ENCODE results near the gene CRADD. TPM values are rescaled to one million over a fixed set of nuclear protein-coding genes. Genes with fewer than 3 reads are reported as not detected.
"Not testable (repeated sequence)": the region's sequence is repeated elsewhere in the genome, so short reads cannot be mapped to it uniquely, and the experiment has no call there.

Gene CRADD
- polyA plus RNA-seq, 3 donors, result 10.9 to 14.6 (median 13.0) TPM

GRCh38 chr12:93860668-93861373, 183.6 kb downstream of the CRADD start:
- WGBS, 3 donors, result 84 to 92% (median 86%) methylated on average over 7 of the region's 7 CpGs
- no peak overlapping the region for H3K27ac ChIP-seq (ENCODE audit: low read depth, low read length)

GRCh38 chr12:93862424-93862823, 185.2 kb downstream of the CRADD start:
- 97 to 100% (median 100%) methylated on average over 1 of the region's 1 CpG for WGBS, 3 donors
- H3K27ac ChIP-seq (ENCODE audit: low read depth, low read length), result no peak overlapping the region

GRCh38 chr12:93865751-93866150, 188.6 kb downstream of the CRADD start:
- 90 to 95% (median 95%) methylated on average over 1 of the region's 1 CpG for WGBS, 3 donors

GRCh38 chr12:93868771-93869170, 191.6 kb downstream of the CRADD start:
- no peak overlapping the region for H3K27ac ChIP-seq (ENCODE audit: low read depth, low read length)

More at GRCh38 chr12:93865751-93866150, 188.6 kb downstream of the CRADD start:
- no peak overlapping the region for H3K27ac ChIP-seq (ENCODE audit: low read depth, low read length)

- no peak overlapping the region for H3K27ac ChIP-seq (ENCODE audit: low read depth, low read length)
- WGBS, 3 donors, result 79 to 83% (median 80%) methylated on average over 7 of the region's 7 CpGs
These were observed 193.0 kb downstream of the CRADD start for GRCh38 chr12:93870020-93870795.

GRCh38 chr12:93871566-93871965, 194.4 kb downstream of the CRADD start:
- H3K27ac ChIP-seq (ENCODE audit: low read depth, low read length), result not testable (repeated sequence)
- 65 to 86% (median 78%) methylated on average over 1 of the region's 1 CpG for WGBS, 3 donors

GRCh38 chr12:93873561-93873960, 196.4 kb downstream of the CRADD start:
- 82 to 98% (median 96%) methylated on average over 5 of the region's 5 CpGs for WGBS, 3 donors
- H3K27ac ChIP-seq (ENCODE audit: low read depth, low read length), result no peak overlapping the region

GRCh38 chr12:93875157-93875556, 198.0 kb downstream of the CRADD start:
- WGBS, 3 donors, result 74 to 91% (median 77%) methylated on average over 1 of the region's 1 CpG
- no peak overlapping the region for H3K27ac ChIP-seq (ENCODE audit: low read depth, low read length)

GRCh38 chr12:93876360-93876759, 199.2 kb downstream of the CRADD start:
- no peak overlapping the region for H3K27ac ChIP-seq (ENCODE audit: low read depth, low read length)

- no peak overlapping the region for H3K27ac ChIP-seq (ENCODE audit: low read depth, low read length)
These were observed 200.3 kb downstream of the CRADD start for GRCh38 chr12:93877446-93877845.

GRCh38 chr12:93879476-93880421, 202.6 kb downstream of the CRADD start:
- H3K27ac ChIP-seq (ENCODE audit: low read depth, low read length), result no peak overlapping the region
- 71 to 86% (median 82%) methylated on average over 6 of the region's 6 CpGs for WGBS, 3 donors

GRCh38 chr12:93880853-93881522, 203.8 kb downstream of the CRADD start:
- H3K27ac ChIP-seq (ENCODE audit: low read depth, low read length), result no peak overlapping the region
- WGBS, 3 donors, result 76 to 83% (median 79%) methylated on average over 1 of the region's 1 CpG

- 74 to 85% (median 80%) methylated on average over 3 of the region's 3 CpGs for WGBS, 3 donors
- no peak overlapping the region for H3K27ac ChIP-seq (ENCODE audit: low read depth, low read length)
These were observed 205.6 kb downstream of the CRADD start for GRCh38 chr12:93882763-93883162.

- 57 to 75% (median 67%) methylated on average over 2 of the region's 2 CpGs for WGBS, 3 donors
- H3K27ac ChIP-seq (ENCODE audit: low read depth, low read length), result no peak overlapping the region
These were observed 206.4 kb downstream of the CRADD start for GRCh38 chr12:93883436-93884154.

- no peak overlapping the region for H3K27ac ChIP-seq (ENCODE audit: low read depth, low read length)
- WGBS, 3 donors, result 55 to 85% (median 84%) methylated on average over 5 of the region's 5 CpGs
These were observed 207.8 kb downstream of the CRADD start for GRCh38 chr12:93884794-93885460.

- WGBS, 3 donors, result 96 to 99% (median 98%) methylated on average over 7 of the region's 7 CpGs
These were observed 208.9 kb downstream of the CRADD start for GRCh38 chr12:93885973-93886532.

More at GRCh38 chr12:93885973-93886532, 208.9 kb downstream of the CRADD start:
- not testable (repeated sequence) for H3K27ac ChIP-seq (ENCODE audit: low read depth, low read length)
